Esophagus squamous epithelium (tissue), 5 donors: ENCODE measurements around the gene MTHFR. TPM values are rescaled to one million over a fixed set of nuclear protein-coding genes. Genes with fewer than 3 reads are reported as not detected.

ENCODE experiments used
- DNase-seq: peaks from one replicate; lab custom pipeline; 2025; lab: John Stamatoyannopoulos, UW
- H3K27ac ChIP-seq, 4 donors: fragments of 200-600 bp; sonication (generic); one replicate each; pipeline ENCODE4 v1.5.1; 2016 to 2019; ENCODE audit warnings: mild to moderate bottlenecking in 1 of 4
- H3K27me3 ChIP-seq, 4 donors: fragments of 200-600 bp; sonication (generic); 1 replicate in 3 of 4; 2 replicates in 1 of 4; pipeline versions ENCODE4 v1.5.1 to v1.6.0; 2017 to 2021; ENCODE audit warnings: antibody characterized with exemption in 1 of 4
- H3K36me3 ChIP-seq, 3 donors: fragments of 200-600 bp; sonication (generic); one replicate each; pipeline ENCODE4 v1.5.1; 2016 to 2019
- H3K4me1 ChIP-seq, 3 donors: fragments of 200-600 bp; sonication (generic); one replicate each; pipeline ENCODE4 v1.5.1; 2017 to 2019
- H3K4me3 ChIP-seq, 4 donors: fragments of 200-600 bp; sonication (generic); 1 replicate in 3 of 4; 2 replicates in 1 of 4; pipeline ENCODE4 v1.5.1; 2016 to 2019; ENCODE audit warnings: mild to moderate bottlenecking in 2 of 4, moderate library complexity in 1 of 4
- H3K9me3 ChIP-seq, 3 donors: fragments of 200-600 bp; sonication (generic); one replicate each; pipeline ENCODE4 v1.5.1; 2016 to 2019
- CTCF ChIP-seq, 6 experiments: fragments of 450-650 bp in 4 of 6; fragments of 200-600 bp in 2 of 6; sonication (generic) in 2 of 6; IDR thresholded peaks; one replicate each; pipeline ENCODE4 v1.5.1; 2016 to 2019; ENCODE audit warnings: antibody characterized with exemption in 6 of 6, mild to moderate bottlenecking in 4 of 6, moderate library complexity in 4 of 6
- POLR2A ChIP-seq, 4 donors: fragments of 450-650 bp; IDR thresholded peaks; one replicate each; pipeline ENCODE4 v1.6.1; 2017; ENCODE audit warnings: antibody characterized with exemption in 4 of 4, mild to moderate bottlenecking in 4 of 4, moderate library complexity in 3 of 4
- WGBS, 2 donors: methylation state at CpG; one replicate each; pipeline ENCODE4 v1.1.5; 2018; 5-methylcytosine and 5-hydroxymethylcytosine counted together
- intact Hi-C: fragments of 100-400 bp; cut with DNase I; formaldehyde crosslinking; loops from one replicate; pipeline ENCODE4 v1.15.0; 2022
- total RNA-seq, 4 donors: library from RNA; depleted of rRNA; stranded (reverse); fragments of >200 nt; gene quantifications; one replicate each; pipeline ENCODE4 v1.1.0, GENCODE V29; 2016
- donor health status: DM: yes; HTN: yes; CAD: no.

Gene MTHFR
- total RNA-seq, 4 donors from 2014 or later: 15.6 to 30.1 (median 25.4) TPM

DNA sequence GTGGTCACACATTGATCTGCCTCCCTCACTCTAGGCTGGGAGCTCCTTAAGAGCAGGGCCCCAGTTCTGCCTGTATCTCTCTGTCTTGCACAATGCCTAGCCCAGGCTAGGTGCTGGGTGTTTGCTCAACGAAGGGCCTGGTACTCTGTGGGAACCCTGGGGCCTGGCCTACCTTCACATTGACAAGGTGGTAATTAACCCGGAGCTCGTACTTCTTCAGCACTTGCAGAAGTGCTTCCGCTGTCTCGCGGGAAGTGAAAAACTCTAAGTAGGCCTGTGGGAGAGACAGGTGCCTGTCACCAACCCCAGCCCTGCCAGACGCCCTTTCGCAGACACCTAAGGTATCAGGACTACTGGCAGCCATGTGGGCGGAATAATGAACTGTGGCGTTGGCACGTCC is 13.7 kb downstream of the MTHFR start:
- H3K36me3 ChIP-seq: peaks cover 25 to 52% (median 28%) of the 10 kb centered on the region in 3 donors
- intact Hi-C loops: no loop called here
- 76 to 92% methylated on average over 4 to 9 of the region's 11 CpGs for WGBS, 2 donors
- DNase-seq: no peak
- no peaks in the 10 kb centered on the region for H3K27me3 ChIP-seq
- H3K9me3 ChIP-seq: no peaks in the 10 kb centered on the region
- TF ChIP-seq POLR2A (IDR thresholded peaks at IDR 0.05) (no peak), CTCF (IDR thresholded peaks at IDR 0.05) (no peak)
- H3K4me1 ChIP-seq: peaks cover 45 to 68% (median 60%) of the 10 kb centered on the region in 3 donors
- H3K4me3 ChIP-seq: no peak overlapping the region
- peak overlapping the region; percentile 86 to 96 (median 90) for H3K27ac ChIP-seq

DNA sequence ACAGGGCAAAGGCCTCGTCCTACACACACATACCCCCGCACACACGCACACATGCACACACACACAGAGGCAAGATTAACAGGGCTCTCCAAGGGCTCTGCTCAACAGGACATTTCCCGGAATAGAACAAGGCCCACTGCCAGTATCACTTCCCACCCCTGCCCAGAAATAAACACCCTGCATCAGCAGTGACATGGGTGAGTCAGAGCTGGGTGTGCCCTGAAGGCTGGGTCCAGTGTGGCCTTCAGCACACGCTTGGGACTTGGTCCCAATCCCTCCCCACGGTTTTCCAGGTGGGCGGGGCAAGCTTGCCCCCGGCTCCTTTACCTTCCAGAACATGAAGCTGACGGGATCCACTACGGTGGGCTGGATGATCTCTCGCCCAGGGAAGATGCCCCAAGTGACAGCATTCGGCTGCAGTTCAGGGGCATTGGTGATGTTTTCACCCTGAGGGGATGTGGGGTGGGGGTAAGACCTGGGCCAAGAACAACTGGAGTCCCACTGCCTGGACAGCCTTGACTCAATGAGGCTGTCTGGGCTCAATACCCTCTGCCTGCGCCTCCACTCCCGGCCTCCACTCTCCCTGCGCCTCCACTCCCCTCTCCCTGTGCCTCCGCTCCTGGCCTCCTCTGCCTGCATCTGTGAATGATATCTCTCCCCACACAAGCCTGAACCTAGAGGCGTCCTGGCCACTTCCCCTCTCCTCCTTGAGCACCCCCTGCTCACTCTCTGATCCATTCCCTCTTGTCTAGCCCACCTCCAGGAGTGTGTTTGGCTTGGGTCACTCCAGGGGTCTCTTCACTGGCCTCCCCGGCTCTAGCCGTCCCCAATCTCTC is 14.7 kb downstream of the MTHFR start:
- Histone ChIP-seq H3K4me1 (peaks cover 46 to 70% (median 65%) of the 10 kb centered on the region in 3 donors), H3K9me3 (no peaks in the 10 kb centered on the region), H3K27ac (peak overlapping the region; percentile 86 to 96 (median 90)), H3K4me3 (peak overlapping the region in 1 of 4 donors; percentile 39), H3K36me3 (peaks cover 25 to 44% (median 28%) of the 10 kb centered on the region in 3 donors), H3K27me3 (no peaks in the 10 kb centered on the region)
- WGBS, 2 donors: 56 to 73% methylated on average over 7 to 11 of the region's 19 CpGs
- intact Hi-C loops: no loop called here
- TF ChIP-seq CTCF (IDR thresholded peaks at IDR 0.05) (no peak), POLR2A (IDR thresholded peaks at IDR 0.05) (peak in 1 of 4 donors; percentile 54)
- peak; percentile 40 for DNase-seq

GRCh38 chr1:11790101-11790879 is 15.5 kb downstream of the MTHFR start:
- Histone ChIP-seq H3K27me3 (no peaks in the 10 kb centered on the region), H3K4me1 (peaks cover 49 to 73% (median 66%) of the 10 kb centered on the region in 3 donors), H3K4me3 (peak overlapping the region in 1 of 4 donors; percentile 9), H3K27ac (peak overlapping the region; percentile 86 to 96 (median 90)), H3K36me3 (peaks cover 17 to 36% (median 27%) of the 10 kb centered on the region in 3 donors), H3K9me3 (no peaks in the 10 kb centered on the region)
- intact Hi-C loops: no loop called here
- no peak for DNase-seq
- WGBS, 2 donors: 74 to 84% methylated on average over 12 to 13 of the region's 20 CpGs
- TF ChIP-seq CTCF (IDR thresholded peaks at IDR 0.05) (no peak), POLR2A (IDR thresholded peaks at IDR 0.05) (peak in 1 of 4 donors; percentile 11)

DNA sequence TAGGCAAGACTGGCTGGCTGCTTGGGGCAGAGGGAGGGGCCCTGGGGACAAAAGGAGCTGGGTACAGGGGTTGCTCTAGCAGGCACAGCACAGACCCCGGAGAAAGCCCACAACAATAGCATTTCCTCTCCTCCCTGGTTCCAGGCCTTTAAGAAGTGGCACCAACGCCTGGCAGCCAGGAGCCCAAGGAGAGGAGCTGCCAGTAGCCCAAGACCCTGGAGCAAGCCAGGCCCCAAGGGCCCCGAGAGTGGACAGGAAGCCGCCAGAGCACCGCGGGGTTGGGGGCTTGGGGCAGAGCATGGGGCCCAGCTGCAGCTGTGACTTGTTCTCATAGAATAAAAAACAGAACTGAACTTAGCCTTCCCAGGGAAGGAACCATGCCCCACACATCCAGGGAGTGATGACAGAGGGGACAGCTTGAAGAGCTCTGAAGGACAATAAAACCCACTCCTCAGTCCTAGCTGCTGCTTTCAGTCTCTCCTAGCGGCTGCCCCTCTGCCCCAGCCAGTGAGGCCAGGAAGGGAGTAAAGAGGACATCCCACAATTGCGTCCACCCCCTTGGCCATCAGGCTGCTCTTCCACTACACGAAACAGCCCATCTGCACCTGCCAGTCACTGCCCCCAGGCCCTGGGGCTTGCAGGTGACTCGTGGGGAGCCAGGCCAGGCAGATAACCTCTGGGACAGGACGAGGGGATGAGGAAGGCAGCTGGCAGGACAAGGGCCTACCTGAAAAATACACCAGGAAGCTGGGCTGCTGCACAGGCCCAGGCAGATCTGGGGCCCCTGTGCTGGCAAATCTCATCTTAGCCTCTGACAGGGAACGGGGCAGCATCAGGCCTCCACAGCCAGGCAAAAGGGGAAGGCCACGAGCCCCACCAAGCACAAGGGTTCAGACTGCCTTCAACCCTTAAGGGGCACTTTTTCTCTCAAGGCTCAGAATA is 16.4 kb downstream of the MTHFR start:
- intact Hi-C loops: no loop called here

More for the DNA sequence above, 16.4 kb downstream of the MTHFR start:
- Histone ChIP-seq H3K9me3 (no peaks in the 10 kb centered on the region), H3K36me3 (peaks cover 8 to 27% (median 18%) of the 10 kb centered on the region in 3 donors), H3K27me3 (no peaks in the 10 kb centered on the region), H3K4me1 (peaks cover 57 to 82% (median 75%) of the 10 kb centered on the region in 3 donors), H3K27ac (peak overlapping the region; percentile 86 to 96 (median 90)), H3K4me3 (no peak overlapping the region)
- WGBS, 2 donors: 49 to 54% methylated on average over 8 to 9 of the region's 13 CpGs
- DNase-seq: no peak
- TF ChIP-seq POLR2A (IDR thresholded peaks at IDR 0.05) (no peak), CTCF (IDR thresholded peaks at IDR 0.05) (no peak)
